Stimulated activated CD4-positive, alpha-beta T cell treated with anti-CD3 and anti-CD28 coated beads, TNF-alpha, amount 100 ng/mL, for 24 hours (primary cell): ENCODE results near the gene INS.
"Not testable (repeated sequence)": the region's sequence is repeated elsewhere in the genome, so short reads cannot be mapped to it uniquely, and the experiment has no call there.

Experiments
- DNase-seq, 3 experiments: peaks; one replicate each; pipeline ENCODE4 v3.0.0-alpha.2; 2020; ENCODE audit warnings: low read depth in 3 of 3

The INS gene

GRCh38 chr11:2132874-2133240 is 28.2 kb downstream of the INS start:
- DNase-seq: no peak

DNA sequence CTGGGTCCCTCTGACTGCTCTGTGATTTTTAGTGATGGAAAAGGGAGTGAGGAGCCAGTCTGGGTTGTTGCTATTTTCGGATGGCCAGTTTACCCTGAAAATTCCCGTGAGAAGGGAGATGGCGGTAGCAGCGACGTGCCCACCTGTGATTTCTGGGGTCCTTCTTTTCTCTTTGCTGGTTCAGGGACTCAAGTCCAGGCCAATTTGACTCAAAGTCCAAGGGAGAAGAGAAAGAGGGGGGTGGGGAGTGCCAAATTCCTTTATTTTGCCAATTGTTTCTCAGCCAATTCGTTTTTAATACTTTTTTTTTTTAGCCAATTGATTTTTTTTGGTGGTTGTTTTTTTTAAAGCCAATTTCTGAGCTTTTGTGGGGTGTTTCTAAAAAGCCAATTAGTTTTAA is 28.8 kb downstream of the INS start:
- DNase-seq: no peak

- DNase-seq: no peak
Observed at GRCh38 chr11:2131371-2132236, 29.4 kb downstream of the INS start.

GRCh38 chr11:2130881-2131352 is 30.1 kb downstream of the INS start:
- no peak for DNase-seq

DNA sequence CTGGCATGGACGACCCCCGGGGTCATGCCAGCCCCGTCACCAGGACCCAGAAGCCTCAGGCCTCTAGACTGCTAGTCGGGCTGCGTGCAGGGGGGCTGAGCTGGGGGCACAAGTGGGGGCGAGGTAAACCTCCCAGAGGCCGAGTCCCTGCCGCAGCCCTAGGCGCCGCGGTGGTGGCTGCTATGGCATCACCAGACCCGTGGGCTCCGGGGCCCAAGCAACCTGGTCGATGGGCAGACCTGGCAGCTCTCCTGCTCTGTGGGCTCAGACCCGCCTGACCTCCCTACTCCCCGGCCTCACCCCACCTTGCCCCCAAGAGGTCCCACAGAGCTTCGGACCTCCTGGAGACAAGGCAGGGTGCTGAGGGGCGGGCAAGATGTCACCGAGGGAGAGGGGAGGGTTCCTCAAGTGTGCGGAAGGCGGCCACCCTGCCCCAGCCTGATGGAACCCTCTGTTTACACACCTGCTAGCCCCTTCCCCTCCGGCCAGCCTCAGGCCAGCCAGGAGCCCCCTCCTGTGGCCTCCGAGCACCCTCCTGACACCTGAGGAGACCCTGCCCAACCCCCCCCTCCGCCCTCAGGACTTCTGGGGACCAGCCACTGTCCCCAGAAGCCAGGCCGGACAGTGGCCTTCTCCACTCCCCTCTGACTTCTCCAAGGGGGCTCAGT is 31.2 kb downstream of the INS start:
- DNase-seq: no peak

DNA sequence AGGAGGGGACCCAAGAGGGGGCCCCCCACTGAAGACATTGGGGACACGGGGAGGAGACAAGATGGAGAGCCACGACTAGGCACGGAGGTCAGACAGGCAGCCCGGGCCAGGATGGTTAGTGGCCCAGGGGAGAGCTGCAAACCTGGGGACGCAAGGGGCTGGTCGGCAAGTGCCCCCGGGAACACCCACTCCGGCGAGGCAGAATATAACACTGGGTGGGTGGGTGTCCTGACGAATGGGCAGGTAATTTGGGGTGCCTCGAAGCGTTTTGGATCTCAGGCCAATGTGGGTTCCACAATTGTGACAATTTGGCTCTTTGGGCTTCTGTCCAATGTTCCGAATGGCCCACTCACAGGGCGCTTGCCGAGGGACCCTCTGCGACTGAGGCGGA is 31.7 kb downstream of the INS start:
- no peak for DNase-seq

GRCh38 chr11:2128511-2129307 is 32.3 kb downstream of the INS start:
- DNase-seq: no peak

DNA sequence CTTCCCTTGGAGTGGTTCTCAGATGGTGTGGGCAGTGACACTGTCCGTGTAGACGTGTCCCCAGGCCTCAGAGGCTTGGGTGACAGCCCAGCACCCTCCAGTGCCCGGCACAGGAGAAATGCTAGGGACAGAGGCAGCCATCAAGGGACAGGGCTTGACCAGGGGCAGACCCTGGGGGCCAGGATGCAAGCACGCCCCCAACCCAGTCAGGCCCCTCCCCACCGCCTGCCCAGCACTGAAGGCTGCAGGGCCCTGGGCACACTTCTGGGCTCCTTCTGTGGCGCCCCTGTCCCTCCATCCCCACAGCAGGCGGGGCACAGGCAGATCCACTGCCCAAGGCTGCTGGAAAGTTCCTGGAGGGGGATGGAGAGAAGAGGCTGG is 32.9 kb downstream of the INS start:
- no peak for DNase-seq

- no peak for DNase-seq
Observed at GRCh38 chr11:2127482-2128129, 33.4 kb downstream of the INS start.

GRCh38 chr11:2126520-2127085 is 34.4 kb downstream of the INS start:
- no peak for DNase-seq

DNA sequence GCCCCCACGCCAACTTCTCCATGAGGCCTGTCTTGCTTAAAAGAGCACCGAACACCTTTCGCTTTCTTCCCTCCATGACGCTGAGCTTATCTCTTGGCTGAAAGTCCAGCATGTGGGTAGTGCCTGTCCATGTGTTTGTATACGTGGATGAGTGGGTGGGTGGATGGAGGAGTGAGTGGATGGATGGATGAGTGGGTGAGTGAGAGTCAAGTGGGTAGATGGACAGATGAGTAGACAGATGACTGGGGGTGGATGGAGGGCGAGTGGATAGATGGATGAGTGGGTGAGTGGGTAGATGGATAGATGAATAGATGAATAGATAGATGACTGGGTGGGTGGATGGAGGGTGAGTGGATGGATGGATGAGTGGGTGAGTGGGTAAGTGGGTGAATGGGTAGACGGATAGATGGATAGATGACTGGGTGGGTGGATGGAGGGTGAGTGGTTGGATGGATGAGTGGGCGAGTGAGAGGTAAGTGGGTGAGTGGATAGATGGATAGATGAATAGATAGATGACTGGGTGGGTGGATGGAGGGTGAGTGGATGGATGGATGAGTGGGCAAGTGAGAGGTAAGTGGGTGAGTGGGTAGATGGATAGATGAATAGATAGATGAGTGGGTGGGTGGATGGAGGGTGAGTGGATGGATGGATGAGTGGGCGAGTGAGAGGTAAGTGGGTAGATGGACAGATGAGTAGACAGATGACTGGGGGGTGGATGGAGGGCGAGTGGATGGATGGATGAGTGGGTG is 36.1 kb downstream of the INS start:
- not testable (repeated sequence) for DNase-seq

- no peak for DNase-seq
Observed at GRCh38 chr11:2123628-2123960, 37.4 kb downstream of the INS start.

DNA sequence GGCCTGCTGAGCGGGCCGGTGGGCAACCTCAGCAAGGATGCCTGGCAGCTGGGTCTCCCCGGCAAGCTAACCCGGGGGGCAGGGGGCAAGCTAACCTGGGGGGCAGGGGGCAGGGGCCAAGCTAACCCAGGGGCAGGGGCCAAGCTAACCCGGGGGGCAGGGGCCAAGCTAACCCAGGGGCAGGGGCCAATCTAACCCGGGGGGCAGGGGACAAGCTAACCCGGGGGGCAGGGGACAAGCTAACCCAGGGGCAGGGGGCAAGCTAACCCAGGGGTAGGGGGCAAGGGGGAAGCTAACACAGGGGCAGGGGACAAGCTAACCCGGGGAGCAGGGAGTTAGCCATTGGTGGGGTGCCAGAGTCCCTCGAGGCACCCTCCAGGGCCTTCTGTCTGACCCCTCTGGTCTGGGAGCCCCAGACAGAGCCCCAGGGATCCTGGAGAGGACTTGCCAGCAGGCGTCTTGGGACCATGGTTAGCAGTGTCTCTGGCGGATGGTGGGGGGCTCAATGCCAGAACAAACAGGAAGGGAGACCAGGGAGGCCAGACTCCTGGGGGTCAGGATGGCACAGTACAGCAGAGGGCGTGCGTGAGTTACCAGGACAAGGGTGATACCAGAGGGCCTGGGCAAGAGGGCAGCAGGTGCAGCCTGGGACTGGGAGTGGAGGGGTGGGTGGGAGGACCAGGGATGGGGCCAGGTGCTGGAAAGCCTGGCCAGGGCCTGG is 37.9 kb downstream of the INS start:
- no peak for DNase-seq

DNA sequence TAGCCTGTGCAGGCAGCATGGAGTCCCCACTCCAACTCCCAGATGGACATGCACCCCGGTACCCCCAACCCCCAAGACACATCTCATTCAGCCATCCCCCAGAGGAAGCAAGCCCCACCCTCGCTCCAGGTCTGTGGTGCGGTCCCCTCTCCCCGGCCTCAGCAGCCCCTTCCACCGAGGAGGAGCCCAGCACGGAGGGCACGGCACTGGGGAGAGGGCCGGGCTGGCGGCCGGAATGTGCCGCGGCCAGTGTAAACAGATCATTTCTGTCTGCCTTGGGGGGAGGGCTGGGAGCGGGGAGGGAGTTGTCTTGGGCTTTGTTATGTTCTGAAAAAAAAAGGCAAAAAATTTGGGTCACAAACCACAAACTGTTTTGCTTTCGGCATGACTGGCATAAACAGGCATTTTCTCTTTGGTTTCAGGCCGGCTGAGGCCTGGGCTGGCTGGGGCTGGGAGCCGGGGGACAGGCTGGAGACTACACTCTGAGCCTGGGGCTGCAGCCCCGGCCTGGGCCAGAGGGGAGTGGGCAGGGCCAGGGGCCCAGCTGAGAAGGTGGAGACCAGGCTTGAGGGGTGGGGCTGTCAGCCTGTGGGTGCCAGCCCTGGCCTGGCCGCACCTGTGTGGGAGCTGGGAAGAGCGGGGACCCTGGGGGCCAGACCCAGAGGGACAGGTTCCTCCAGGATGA is 38.6 kb downstream of the INS start:
- no peak for DNase-seq

GRCh38 chr11:2121227-2122130 is 39.5 kb downstream of the INS start:
- no peak for DNase-seq

DNA sequence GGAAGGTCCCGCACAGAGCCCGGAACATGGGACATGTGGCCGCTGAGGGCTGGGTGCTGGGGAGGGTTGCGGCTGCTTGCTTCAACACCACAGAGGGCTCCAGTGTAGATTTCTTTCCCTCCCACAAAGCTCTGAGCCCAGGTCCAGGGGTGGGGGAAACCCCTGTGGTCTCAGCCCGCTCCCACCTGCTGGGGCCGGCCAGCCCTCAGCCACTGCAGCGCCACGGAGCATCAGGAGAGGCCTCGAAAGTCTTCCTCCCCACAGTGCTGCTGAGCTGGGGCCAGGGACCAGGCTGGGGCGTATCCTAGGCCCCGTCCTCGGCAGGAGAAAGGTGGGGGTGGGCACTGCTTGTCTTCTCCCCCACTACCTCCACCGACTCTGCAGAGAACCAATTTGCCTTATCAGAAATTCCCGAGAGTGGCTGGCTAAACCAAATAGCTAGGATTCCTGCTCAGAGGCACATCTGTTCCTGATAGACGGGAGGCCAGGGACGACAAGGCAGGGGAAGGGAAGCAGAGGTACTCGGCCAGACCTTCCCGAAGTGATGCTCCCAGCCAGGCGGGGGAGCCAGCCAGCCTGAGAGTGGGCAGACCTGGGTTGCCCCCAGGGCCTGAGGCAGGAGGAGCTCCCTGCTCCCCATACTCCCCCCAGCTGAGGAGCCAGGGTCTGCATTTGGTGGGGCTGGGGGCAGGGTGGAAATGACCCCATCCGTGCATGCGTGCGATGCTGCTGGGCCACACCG is 40.5 kb downstream of the INS start:
- no peak for DNase-seq

DNA sequence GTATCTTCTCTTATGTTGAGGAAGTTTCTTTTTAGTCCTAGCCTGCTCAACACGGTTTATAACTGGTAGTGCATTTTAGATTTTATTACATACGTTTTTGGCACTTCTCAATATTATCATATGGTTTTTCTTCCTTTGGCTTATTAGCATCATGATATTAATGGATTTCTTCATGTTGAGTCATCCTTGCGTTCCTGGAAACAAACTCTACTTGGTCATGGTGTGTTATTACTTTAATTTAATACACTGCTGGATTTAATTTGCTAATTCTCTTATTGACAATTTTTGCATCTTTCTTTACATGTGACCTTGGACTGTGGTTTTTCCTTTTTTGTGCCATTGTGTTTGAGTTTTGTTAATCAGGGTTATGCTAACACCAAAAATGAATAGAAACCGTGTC is 42.3 kb downstream of the INS start:
- no peak for DNase-seq

DNA sequence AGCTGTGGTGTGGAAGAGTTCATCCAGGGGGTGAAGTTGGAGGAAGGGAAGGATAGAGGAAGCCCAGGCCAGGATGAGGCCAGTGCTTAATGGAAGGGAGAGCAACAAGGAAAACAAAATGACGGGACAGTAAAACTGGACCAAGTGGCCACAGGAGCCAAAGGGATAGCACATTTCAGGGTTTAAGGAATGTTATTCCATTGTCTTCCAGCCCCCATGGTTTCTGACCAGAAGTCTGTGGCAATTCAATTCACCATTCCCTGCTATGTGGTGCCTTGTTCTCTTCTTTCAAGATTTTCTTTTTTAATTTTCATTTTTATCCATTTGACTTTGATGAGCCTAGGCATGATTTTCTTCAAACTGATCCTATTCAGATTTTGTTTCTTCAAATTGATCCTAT is 44.3 kb downstream of the INS start:
- no peak for DNase-seq
